ENCODE results near the gene SH2D3A.
"Not testable (repeated sequence)": the region's sequence is repeated elsewhere in the genome, so short reads cannot be mapped to it uniquely, and the experiment has no call there.

The SH2D3A gene

GRCh38 chr19:6767081-6767356 is 216 bp downstream of the SH2D3A start:
- DNase-seq (ENCODE audit: low read depth, low spot score) = no peak
- no peak for TF ChIP-seq CTCF (IDR thresholded peaks at IDR 0.05; ENCODE audit: insufficient read depth, low read length, missing control alignments)
- ChIA-PET CTCF (interaction anchor here (0.8 kb wide), 1 partner anchor 177 kb away, joined by 3 read pairs; no protein-coding TSS in a partner anchor), POLR2A (no interaction called here)
- H3K4me3 ChIP-seq (ENCODE audit: low read depth, low read length) = no peak overlapping the region

GRCh38 chr19:6766357-6767080 is 716 bp downstream of the SH2D3A start:
- DNase-seq (ENCODE audit: low read depth, low spot score) = no peak
- ChIA-PET POLR2A (no interaction called here), CTCF (interaction anchor here (0.8 kb wide), 1 partner anchor 176 kb away, joined by 3 read pairs; no protein-coding TSS in a partner anchor)
- H3K4me3 ChIP-seq (ENCODE audit: low read depth, low read length) = no peak overlapping the region
- no peak for TF ChIP-seq CTCF (IDR thresholded peaks at IDR 0.05; ENCODE audit: insufficient read depth, low read length, missing control alignments)

GRCh38 chr19:6765738-6766356 is 1.4 kb downstream of the SH2D3A start:
- CTCF ChIA-PET = no interaction called here

GRCh38 chr19:6762253-6762797 is 4.9 kb downstream of the SH2D3A start:
- DNase-seq (ENCODE audit: low read depth, low spot score); CTCF ChIA-PET; POLR2A ChIA-PET; H3K4me3 ChIP-seq (ENCODE audit: low read depth, low read length): not testable (repeated sequence)

More at GRCh38 chr19:6765738-6766356, 1.4 kb downstream of the SH2D3A start:
- POLR2A ChIA-PET = no interaction called here
- no peak overlapping the region for H3K4me3 ChIP-seq (ENCODE audit: low read depth, low read length)
- DNase-seq (ENCODE audit: low read depth, low spot score) = no peak
- no peak for TF ChIP-seq CTCF (IDR thresholded peaks at IDR 0.05; ENCODE audit: insufficient read depth, low read length, missing control alignments)

GRCh38 chr19:6761053-6761676 is 6.1 kb downstream of the SH2D3A start:
- no peak for DNase-seq (ENCODE audit: low read depth, low spot score)
- TF ChIP-seq CTCF (IDR thresholded peaks at IDR 0.05; ENCODE audit: insufficient read depth, low read length, missing control alignments) = no peak
- no peak overlapping the region for H3K4me3 ChIP-seq (ENCODE audit: low read depth, low read length)
- POLR2A ChIA-PET = interaction anchor here (0.6 kb wide), 1 partner anchor 10 kb away, joined by 3 read pairs; no protein-coding TSS in a partner anchor
- CTCF ChIA-PET = interaction anchor here (1.2 kb wide), 1 partner anchor 102 kb away, joined by 4 read pairs; no protein-coding TSS in a partner anchor

GRCh38 chr19:6760606-6761005 is 6.6 kb downstream of the SH2D3A start:
- H3K4me3 ChIP-seq (ENCODE audit: low read depth, low read length) = no peak overlapping the region
- DNase-seq (ENCODE audit: low read depth, low spot score) = no peak
- ChIA-PET POLR2A (interaction anchor here (0.6 kb wide), 1 partner anchor 10 kb away, joined by 3 read pairs; no protein-coding TSS in a partner anchor), CTCF (interaction anchor here (1.2 kb wide), 1 partner anchor 103 kb away, joined by 4 read pairs; no protein-coding TSS in a partner anchor)
- TF ChIP-seq CTCF (IDR thresholded peaks at IDR 0.05; ENCODE audit: insufficient read depth, low read length, missing control alignments) = no peak
